ENCODE measurements around the gene ISY1. TPM values are rescaled to one million over a fixed set of nuclear protein-coding genes. Genes with fewer than 3 reads are reported as not detected.

The ISY1 gene
- total RNA-seq, 1 donor from 2014 or later = 34.0 TPM

GRCh38 chr3:129085818-129086217 is 75.0 kb downstream of the ISY1 start:
- TF ChIP-seq, protein P1, sequence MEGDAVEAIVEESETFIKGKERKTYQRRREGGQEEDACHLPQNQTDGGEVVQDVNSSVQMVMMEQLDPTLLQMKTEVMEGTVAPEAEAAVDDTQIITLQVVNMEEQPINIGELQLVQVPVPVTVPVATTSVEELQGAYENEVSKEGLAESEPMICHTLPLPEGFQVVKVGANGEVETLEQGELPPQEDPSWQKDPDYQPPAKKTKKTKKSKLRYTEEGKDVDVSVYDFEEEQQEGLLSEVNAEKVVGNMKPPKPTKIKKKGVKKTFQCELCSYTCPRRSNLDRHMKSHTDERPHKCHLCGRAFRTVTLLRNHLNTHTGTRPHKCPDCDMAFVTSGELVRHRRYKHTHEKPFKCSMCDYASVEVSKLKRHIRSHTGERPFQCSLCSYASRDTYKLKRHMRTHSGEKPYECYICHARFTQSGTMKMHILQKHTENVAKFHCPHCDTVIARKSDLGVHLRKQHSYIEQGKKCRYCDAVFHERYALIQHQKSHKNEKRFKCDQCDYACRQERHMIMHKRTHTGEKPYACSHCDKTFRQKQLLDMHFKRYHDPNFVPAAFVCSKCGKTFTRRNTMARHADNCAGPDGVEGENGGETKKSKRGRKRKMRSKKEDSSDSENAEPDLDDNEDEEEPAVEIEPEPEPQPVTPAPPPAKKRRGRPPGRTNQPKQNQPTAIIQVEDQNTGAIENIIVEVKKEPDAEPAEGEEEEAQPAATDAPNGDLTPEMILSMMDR (IDR thresholded peaks at IDR 0.05; ENCODE audit: unreplicated experiment) = no peak
- no peaks in the 10 kb centered on the region for H3K9me3 Mint-ChIP-seq (ENCODE audit: low read depth)
- H3K27me3 Mint-ChIP-seq = no peaks in the 10 kb centered on the region
- H3K4me1 Mint-ChIP-seq (ENCODE audit: low read depth) = peaks cover 2% of the 10 kb centered on the region
- H3K27ac Mint-ChIP-seq = no peak overlapping the region
- no peak overlapping the region for H3K4me3 Mint-ChIP-seq (ENCODE audit: low read depth)
- no peak for DNase-seq (ENCODE audit: low spot score, unreplicated experiment)
- no peaks in the 10 kb centered on the region for H3K36me3 Mint-ChIP-seq (ENCODE audit: insufficient read depth)

GRCh38 chr3:129085165-129085715 is 75.6 kb downstream of the ISY1 start:
- Mint-ChIP-seq H3K36me3 (ENCODE audit: insufficient read depth) (no peaks in the 10 kb centered on the region), H3K4me1 (ENCODE audit: low read depth) (peaks cover 2% of the 10 kb centered on the region), H3K27ac (peak overlapping the region; percentile 10), H3K9me3 (ENCODE audit: low read depth) (no peaks in the 10 kb centered on the region), H3K27me3 (no peaks in the 10 kb centered on the region), H3K4me3 (ENCODE audit: low read depth) (no peak overlapping the region)
- TF ChIP-seq, protein P1 (IDR thresholded peaks at IDR 0.05; ENCODE audit: unreplicated experiment) = no peak
- no peak for DNase-seq (ENCODE audit: low spot score, unreplicated experiment)

DNA sequence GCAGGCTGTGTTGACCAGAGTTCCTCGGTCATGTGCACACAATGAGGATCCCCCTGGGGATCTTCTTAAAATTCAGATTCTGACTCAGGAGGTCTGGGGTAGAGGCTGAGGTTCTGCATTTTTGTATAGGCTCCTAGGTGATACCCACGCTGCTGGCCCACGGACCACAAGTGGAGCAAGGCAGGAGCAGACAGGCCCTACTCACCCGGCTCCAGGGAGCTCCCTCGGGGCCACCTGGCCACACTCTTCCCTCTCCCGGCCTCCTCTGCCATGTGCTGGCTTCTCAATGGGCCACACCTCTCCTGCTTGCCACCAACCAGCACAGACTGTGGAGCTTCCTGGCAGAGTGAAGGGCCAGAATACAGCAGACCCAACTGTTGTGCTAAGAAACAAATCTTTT is 76.4 kb downstream of the ISY1 start:
- H3K4me1 Mint-ChIP-seq (ENCODE audit: low read depth) = peaks cover 2% of the 10 kb centered on the region
- no peaks in the 10 kb centered on the region for H3K27me3 Mint-ChIP-seq
- no peaks in the 10 kb centered on the region for H3K36me3 Mint-ChIP-seq (ENCODE audit: insufficient read depth)
- no peak for DNase-seq (ENCODE audit: low spot score, unreplicated experiment)
- H3K4me3 Mint-ChIP-seq (ENCODE audit: low read depth) = no peak overlapping the region
- TF ChIP-seq, protein P1 (IDR thresholded peaks at IDR 0.05; ENCODE audit: unreplicated experiment) = no peak
- no peaks in the 10 kb centered on the region for H3K9me3 Mint-ChIP-seq (ENCODE audit: low read depth)
- no peak overlapping the region for H3K27ac Mint-ChIP-seq

DNA sequence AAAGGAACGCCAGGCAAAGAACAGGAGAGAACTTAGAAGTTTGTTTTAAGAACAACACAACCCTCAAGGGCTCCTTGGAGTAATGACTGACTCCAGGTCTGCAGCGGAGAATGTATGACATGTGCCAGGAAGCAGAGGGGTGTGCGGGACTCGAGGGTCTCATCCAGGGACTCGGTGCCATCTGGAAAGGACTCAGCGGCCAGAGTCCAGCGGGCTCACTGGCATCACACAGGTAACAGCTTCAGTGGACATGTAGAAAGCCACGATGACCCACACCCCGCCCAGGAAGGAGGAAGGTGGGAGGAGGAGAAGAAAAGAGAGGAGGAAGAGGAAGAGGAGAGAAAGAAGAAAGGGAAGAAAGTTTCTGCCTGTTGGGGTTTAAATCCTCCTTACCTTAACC is 78.8 kb downstream of the ISY1 start:
- H3K9me3 Mint-ChIP-seq (ENCODE audit: low read depth) = no peaks in the 10 kb centered on the region
- no peak overlapping the region for H3K27ac Mint-ChIP-seq
- H3K36me3 Mint-ChIP-seq (ENCODE audit: insufficient read depth) = no peaks in the 10 kb centered on the region
- TF ChIP-seq, protein P1 (IDR thresholded peaks at IDR 0.05; ENCODE audit: unreplicated experiment) = no peak
- no peak for DNase-seq (ENCODE audit: low spot score, unreplicated experiment)
- H3K27me3 Mint-ChIP-seq = no peaks in the 10 kb centered on the region
- H3K4me3 Mint-ChIP-seq (ENCODE audit: low read depth) = no peak overlapping the region
- H3K4me1 Mint-ChIP-seq (ENCODE audit: low read depth) = peaks cover 2% of the 10 kb centered on the region

GRCh38 chr3:129081503-129081902 is 79.4 kb downstream of the ISY1 start:
- H3K4me1 Mint-ChIP-seq (ENCODE audit: low read depth) = peaks cover 2% of the 10 kb centered on the region
- TF ChIP-seq, protein P1 (IDR thresholded peaks at IDR 0.05; ENCODE audit: unreplicated experiment) = no peak
- H3K36me3 Mint-ChIP-seq (ENCODE audit: insufficient read depth) = no peaks in the 10 kb centered on the region
- H3K27ac Mint-ChIP-seq = no peak overlapping the region
- H3K4me3 Mint-ChIP-seq (ENCODE audit: low read depth) = no peak overlapping the region
- H3K27me3 Mint-ChIP-seq = no peaks in the 10 kb centered on the region
- H3K9me3 Mint-ChIP-seq (ENCODE audit: low read depth) = no peaks in the 10 kb centered on the region
- DNase-seq (ENCODE audit: low spot score, unreplicated experiment) = no peak

Data from progenitor cell of endocrine pancreas (in vitro differentiated cells).